Fibroblast of the conjunctiva (primary cell): Measurements from ENCODE around the gene BARX1.

Experiments used
- DNase-seq: peaks from one replicate; pipeline ENCODE4 v3.0.0-alpha.2; 2010; ENCODE audit warnings: low read depth

The BARX1 gene

GRCh38 chr9:93917121-93917853 is 37.9 kb downstream of the BARX1 start:
- no peak for DNase-seq

DNA sequence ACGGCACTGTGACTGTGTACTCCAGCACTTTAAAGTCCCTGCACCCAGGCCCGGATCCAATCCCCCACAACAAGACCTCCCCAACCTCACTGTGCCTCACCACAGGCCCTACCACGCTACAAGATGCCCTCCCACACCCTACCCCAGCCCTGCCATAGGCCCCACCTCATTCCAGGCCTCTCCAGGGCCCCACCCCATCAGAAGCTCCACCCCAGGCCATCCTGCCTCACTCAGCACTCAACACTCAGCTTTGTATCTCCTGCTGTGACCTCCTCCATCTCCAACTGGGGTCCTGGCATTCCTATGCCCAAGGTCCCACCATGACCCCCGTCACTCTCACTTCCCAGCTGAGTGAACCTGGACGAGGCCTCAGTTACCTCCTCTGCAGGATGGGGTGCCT is 38.8 kb downstream of the BARX1 start:
- no peak for DNase-seq

- DNase-seq = no peak
Measured at GRCh38 chr9:93911801-93912554, 43.2 kb downstream of the BARX1 start.

GRCh38 chr9:93911136-93911745 is 43.9 kb downstream of the BARX1 start:
- no peak for DNase-seq

- no peak for DNase-seq
Measured at GRCh38 chr9:93910598-93910997, 44.6 kb downstream of the BARX1 start.

DNA sequence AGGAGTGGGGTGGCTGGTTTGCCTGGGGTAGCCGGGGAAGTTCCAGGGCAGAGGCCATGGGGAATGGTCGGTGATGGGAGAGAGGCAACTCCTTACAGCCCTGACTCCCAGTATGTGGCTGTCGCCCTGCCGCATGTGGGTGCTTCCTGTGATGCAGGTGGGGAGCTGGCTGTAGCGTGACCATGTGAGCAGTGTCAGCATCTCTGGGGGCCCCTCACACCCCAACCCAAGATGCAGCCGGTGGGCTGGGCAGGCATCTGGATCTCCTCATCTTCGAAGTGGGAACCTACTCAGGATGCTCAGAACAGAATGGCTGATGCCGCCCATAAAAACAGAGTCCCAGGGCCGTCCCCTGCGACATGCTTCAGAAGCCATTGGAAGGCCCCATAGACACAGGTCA is 45.0 kb downstream of the BARX1 start:
- DNase-seq = no peak

DNA sequence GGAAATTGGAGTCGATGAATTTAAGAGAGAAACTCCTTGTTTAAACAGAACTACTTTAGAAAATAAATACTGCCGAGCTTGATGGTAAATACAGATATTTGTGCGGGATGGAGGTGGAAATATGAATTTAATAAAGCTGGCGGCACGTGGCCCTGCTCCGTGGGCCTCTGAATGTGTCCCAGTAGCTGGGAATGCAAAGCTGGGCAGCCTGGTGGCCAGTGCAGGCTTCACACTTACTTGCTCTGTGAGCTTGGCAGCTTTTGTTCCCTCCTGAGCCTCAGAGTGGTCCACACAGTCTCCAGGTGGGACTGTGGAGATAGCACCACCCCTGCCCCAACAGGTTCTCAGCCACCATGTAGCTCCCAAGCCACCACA is 45.9 kb downstream of the BARX1 start:
- no peak for DNase-seq

DNA sequence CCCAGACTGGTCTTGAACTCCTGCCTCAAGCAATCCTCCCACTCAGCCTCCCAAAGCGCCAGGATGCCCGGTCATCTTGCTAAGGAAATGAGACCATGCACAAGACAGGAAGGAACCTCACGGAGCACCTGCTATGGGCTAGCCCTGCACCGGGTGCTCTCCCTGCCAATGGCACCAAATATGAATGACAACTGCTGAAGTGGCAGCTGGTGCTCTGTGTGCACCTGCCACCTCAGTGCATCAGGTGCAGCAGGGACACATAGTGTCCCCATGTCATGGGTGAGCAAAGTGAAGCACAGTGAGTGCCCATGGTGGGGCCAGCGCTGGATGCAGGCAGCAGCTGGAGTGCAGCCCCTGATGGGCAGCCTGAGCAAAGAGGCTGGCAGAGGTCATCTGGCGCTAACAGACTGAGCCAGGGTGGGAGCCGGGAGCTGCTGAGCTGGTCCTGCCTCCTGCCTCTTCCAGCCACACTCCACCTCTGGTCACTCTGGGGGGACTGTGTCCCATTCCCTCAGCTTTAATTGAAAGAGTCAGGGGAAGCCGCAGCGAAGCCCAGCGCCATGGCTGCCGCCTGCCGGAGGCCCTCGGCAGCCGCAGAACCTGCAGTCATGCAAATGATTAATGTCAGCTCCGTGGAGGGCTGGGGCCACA is 46.4 kb downstream of the BARX1 start:
- no peak for DNase-seq

DNA sequence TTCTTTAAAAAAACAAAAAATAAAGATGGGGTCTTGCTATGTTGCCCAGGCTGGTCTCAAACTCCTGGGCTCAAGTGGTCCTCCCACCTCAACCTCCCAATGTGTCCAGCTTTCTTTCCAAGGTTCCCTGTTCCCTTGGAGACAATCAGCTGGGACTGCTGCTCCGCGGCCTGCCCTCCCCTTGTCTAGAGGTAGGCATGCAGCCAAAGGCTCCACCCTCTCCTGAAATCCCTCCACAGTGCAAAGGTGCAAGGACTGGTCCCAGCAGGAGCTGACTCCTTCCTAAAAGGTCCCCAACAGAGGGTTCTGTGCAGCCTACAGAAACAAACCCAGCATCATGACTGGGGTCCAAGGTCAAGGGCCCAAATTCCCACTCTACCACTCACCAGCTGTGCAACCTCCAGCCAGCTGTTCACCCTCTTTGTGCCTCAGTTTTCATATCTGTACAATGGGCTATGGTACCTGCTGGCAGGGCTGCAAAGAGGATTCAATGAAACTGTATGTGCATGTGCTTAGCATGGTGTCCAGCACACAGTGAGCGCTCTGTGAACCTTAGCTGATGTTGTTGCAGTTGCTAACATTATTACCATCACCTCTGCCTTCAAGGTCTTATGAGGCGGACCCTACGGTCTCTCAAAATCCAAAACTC is 47.5 kb downstream of the BARX1 start:
- no peak for DNase-seq

DNA sequence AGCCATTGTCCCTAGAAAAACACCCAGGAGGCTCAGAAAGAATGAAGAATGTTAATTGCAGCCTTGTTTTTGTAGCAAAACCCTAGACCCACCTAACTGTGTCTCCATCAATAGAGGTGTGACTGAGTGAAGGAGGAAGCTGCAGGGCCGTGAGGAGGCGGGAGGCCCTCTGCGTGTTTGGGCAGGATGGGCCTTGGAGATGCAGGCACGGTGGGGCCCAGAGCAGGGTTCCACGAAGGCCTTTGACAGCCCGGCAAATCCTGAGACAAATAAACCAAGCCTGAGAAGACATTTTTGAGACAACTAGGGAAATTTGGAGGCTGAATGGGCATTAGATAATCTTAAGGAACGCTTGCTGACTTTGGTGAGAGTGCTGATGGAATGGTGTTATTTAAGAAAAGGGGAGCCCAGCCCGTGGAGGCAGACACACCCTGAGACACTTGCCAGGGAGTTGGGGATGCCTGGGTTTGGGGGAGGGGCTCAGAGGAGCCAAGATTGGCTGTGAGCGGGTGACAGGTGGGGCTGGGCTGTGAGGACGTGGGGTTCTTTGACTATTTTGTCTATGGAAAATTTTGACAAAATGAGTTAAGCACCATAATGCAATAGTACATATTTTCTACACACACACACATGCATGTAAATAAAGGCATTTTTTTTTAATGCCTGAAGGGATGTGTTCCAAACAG is 48.8 kb downstream of the BARX1 start:
- DNase-seq = no peak

GRCh38 chr9:93905473-93906133 is 49.6 kb downstream of the BARX1 start:
- DNase-seq = no peak

DNA sequence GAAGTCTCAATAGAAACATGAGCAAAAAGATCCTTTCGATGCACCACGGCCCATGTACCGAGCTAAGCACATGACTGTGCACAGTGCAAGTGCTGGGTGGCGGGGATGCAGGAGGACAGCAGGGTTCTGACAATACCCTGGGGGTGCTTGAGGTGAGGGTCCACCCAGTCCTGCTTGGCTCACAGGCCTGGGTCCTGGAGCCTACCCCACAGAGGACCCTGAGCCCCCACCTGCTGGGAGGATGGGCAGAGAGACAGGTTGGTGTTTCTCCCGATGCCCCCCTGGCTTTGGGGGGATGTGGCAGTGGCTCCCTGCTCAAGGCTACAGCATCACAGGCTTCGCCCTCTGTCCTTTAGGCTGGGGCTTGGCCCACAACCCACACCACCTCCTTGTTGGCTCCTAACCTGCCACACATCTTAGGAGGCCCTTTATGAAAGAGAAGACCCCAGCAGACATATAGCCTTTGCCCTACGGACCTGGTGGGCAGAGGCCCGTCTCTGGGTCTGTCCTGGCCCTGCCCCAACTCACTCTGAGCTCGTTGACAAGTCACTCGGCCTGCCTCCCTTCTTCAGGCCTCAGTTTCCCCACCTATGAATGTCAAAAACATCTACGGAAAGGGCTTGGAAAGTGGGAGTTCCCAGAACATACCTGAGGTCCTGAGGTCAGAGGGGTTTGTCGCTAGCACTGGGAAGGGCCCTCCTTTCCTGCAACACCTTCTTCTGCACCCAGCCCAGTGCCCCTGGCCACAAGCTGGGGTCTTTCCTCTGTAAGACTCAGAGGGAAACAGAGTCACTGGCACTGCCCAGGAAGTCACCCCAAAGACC is 50.3 kb downstream of the BARX1 start:
- no peak for DNase-seq

GRCh38 chr9:93903886-93904648 is 51.1 kb downstream of the BARX1 start:
- DNase-seq = no peak

DNA sequence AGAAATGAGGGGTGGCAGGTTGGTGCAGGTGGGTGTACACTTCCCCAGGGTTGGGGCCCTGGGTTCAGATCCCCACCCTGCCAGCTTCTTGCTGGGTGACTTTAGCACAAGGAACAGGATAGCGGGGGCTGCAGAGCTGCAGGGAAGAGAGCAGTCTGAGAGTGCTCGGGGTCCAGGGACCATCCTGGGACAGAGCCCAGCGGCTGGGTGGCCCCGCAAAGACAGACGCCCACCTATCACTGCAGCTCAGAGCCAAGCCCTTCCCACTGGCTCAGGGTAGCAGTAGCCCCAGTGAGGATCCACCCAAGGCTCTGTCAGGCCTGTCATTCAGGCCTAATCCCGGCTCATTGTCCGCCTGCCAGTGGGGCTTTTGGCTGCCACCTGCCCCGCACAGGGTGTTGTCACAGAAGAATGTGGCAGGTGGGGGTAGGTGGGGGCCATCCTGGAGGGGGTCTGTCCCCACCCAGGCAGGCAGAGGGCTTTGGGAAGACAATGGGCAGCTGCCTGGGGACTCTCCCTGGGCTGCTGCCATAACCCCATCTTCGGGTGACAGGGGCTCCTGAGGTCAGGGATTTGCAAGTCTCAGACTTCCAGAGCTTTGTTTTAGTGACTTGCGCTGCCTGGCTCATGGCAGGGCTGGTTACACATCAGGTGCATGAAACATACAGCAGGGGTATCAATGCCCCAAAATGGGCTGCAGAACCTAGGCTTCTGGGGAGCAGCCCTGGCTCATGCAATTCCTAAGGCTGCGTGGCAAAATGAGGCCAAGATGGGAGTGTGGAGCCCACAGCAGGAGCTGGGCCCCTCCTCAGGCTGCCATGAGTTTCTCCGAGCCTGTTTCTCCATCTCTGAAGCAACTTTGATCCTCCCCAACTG is 52.1 kb downstream of the BARX1 start:
- no peak for DNase-seq

GRCh38 chr9:93902051-93902779 is 52.9 kb downstream of the BARX1 start:
- DNase-seq = no peak
